HEK293 (cell line): ENCODE data around the gene TSSK3.

ENCODE experiments used
- FEZF1 ChIP-seq: fragments of 450-650 bp; formaldehyde crosslinking; IDR thresholded peaks from 2 replicates; pipeline ENCODE4 v1.5.1; 2016; ENCODE audit warnings: missing biosample characterization, missing genetic modification characterization
- GFI1B ChIP-seq: fragments of 450-650 bp; formaldehyde crosslinking; IDR thresholded peaks from 2 replicates; pipeline ENCODE4 v1.5.1; 2016; ENCODE audit warnings: missing biosample characterization, missing genetic modification characterization
- IKZF3 ChIP-seq: fragments of 450-650 bp; IDR thresholded peaks from 2 replicates; pipeline ENCODE4 v1.5.0; 2018; ENCODE audit warnings: missing biosample characterization, mild to moderate bottlenecking, missing genetic modification characterization, moderate library complexity
- KLF1 ChIP-seq: fragments of 450-650 bp; formaldehyde crosslinking; IDR thresholded peaks from 2 replicates; pipeline ENCODE4 v1.5.1; 2016; ENCODE audit warnings: missing biosample characterization, missing genetic modification characterization
- KLF7 ChIP-seq: fragments of 450-650 bp; formaldehyde crosslinking; IDR thresholded peaks from 2 replicates; pipeline ENCODE4 v1.5.1; 2016; ENCODE audit warnings: missing biosample characterization, missing genetic modification characterization, borderline replicate concordance
- SALL2 ChIP-seq: fragments of 450-650 bp; formaldehyde crosslinking; IDR thresholded peaks from 2 replicates; pipeline ENCODE4 v1.5.0; 2017; ENCODE audit warnings: missing biosample characterization, mild to moderate bottlenecking, missing genetic modification characterization, borderline replicate concordance
- SP3 ChIP-seq: fragments of 450-650 bp; formaldehyde crosslinking; IDR thresholded peaks from 2 replicates; pipeline ENCODE4 v1.5.1; 2016; ENCODE audit warnings: missing biosample characterization, missing genetic modification characterization
- ZBTB48 ChIP-seq: fragments of 450-650 bp; formaldehyde crosslinking; IDR thresholded peaks from 2 replicates; pipeline ENCODE4 v1.5.1; 2016; ENCODE audit warnings: missing biosample characterization, missing genetic modification characterization
- ZBTB8A ChIP-seq: fragments of 450-650 bp; formaldehyde crosslinking; IDR thresholded peaks from 2 replicates; pipeline ENCODE4 v1.5.1; 2016; ENCODE audit warnings: missing biosample characterization, missing genetic modification characterization
- ZEB2 ChIP-seq: fragments of 450-650 bp; formaldehyde crosslinking; IDR thresholded peaks from 2 replicates; pipeline ENCODE4 v1.5.1; 2016; ENCODE audit warnings: missing biosample characterization, missing genetic modification characterization
- ZNF10 ChIP-seq: fragments of 450-650 bp; formaldehyde crosslinking; IDR thresholded peaks from 2 replicates; pipeline ENCODE4 v1.5.1; 2017; ENCODE audit warnings: missing biosample characterization, missing genetic modification characterization
- ZNF19 ChIP-seq: fragments of 450-650 bp; formaldehyde crosslinking; IDR thresholded peaks from 2 replicates; pipeline ENCODE4; 2016; ENCODE audit warnings: missing biosample characterization, missing genetic modification characterization, low read depth
- ZNF221 ChIP-seq: fragments of 450-650 bp; formaldehyde crosslinking; IDR thresholded peaks from 2 replicates; pipeline ENCODE4 v1.5.1; 2017; ENCODE audit warnings: missing biosample characterization, missing genetic modification characterization, borderline replicate concordance
- ZNF37A ChIP-seq: fragments of 450-650 bp; IDR thresholded peaks from 2 replicates; pipeline ENCODE4 v1.5.1; 2018; ENCODE audit warnings: missing biosample characterization, missing genetic modification characterization
- ZNF501 ChIP-seq: fragments of 450-650 bp; formaldehyde crosslinking; IDR thresholded peaks from 2 replicates; pipeline ENCODE4 v1.5.1; 2016; ENCODE audit warnings: missing biosample characterization, missing genetic modification characterization
- ZNF558 ChIP-seq: fragments of 450-650 bp; formaldehyde crosslinking; IDR thresholded peaks from 2 replicates; pipeline ENCODE4 v1.5.1; 2016; ENCODE audit warnings: missing biosample characterization, missing genetic modification characterization
- ZNF560 ChIP-seq: fragments of 450-650 bp; formaldehyde crosslinking; IDR thresholded peaks from 2 replicates; pipeline ENCODE4 v1.5.1; 2017; ENCODE audit warnings: missing biosample characterization, missing genetic modification characterization, borderline replicate concordance
- ZNF626 ChIP-seq: fragments of 450-650 bp; sonication (Bioruptor Pico); formaldehyde crosslinking; IDR thresholded peaks from 2 replicates; pipeline ENCODE4 v1.5.1; 2018; ENCODE audit warnings: missing biosample characterization, missing genetic modification characterization, inconsistent platforms
- ZNF701 ChIP-seq: fragments of 450-650 bp; formaldehyde crosslinking; IDR thresholded peaks from 2 replicates; pipeline ENCODE4 v1.5.1; 2016; ENCODE audit warnings: missing biosample characterization, missing genetic modification characterization
- ZNF792 ChIP-seq: fragments of 450-650 bp; formaldehyde crosslinking; IDR thresholded peaks from 2 replicates; pipeline ENCODE4 v1.5.1; 2016; ENCODE audit warnings: missing biosample characterization, missing genetic modification characterization
- ZNF837 ChIP-seq: fragments of 450-650 bp; formaldehyde crosslinking; IDR thresholded peaks from 2 replicates; pipeline ENCODE4 v1.5.1; 2016; ENCODE audit warnings: missing biosample characterization, missing genetic modification characterization
- ZSCAN23 ChIP-seq: fragments of 450-650 bp; formaldehyde crosslinking; IDR thresholded peaks from 2 replicates; pipeline ENCODE4 v1.5.1; 2016; ENCODE audit warnings: missing biosample characterization, missing genetic modification characterization
- ZSCAN30 ChIP-seq: fragments of 450-650 bp; IDR thresholded peaks from 2 replicates; pipeline ENCODE4 v1.5.1; 2018; ENCODE audit warnings: missing biosample characterization, mild to moderate bottlenecking, missing genetic modification characterization, moderate library complexity
- TF ChIP-seq, protein P1 (sequence below): fragments of 450-650 bp; formaldehyde crosslinking; optimal IDR thresholded peaks from 2 replicates; pipeline ENCODE3; 2016; ENCODE audit warnings: missing biosample characterization, mild to moderate bottlenecking, missing genetic modification characterization
- TF ChIP-seq, protein P2 (sequence below): fragments of 450-650 bp; formaldehyde crosslinking; IDR thresholded peaks from 2 replicates; pipeline ENCODE4 v1.5.1; 2016; ENCODE audit warnings: missing biosample characterization, missing genetic modification characterization, low read depth
- TF ChIP-seq, protein P3 (sequence below): fragments of 450-650 bp; IDR thresholded peaks from 2 replicates; pipeline ENCODE4 v1.5.1; 2018; ENCODE audit warnings: missing biosample characterization, missing genetic modification characterization
- TF ChIP-seq, protein P4 (sequence below): fragments of 450-650 bp; formaldehyde crosslinking; IDR thresholded peaks from 2 replicates; pipeline ENCODE4 v1.5.1; 2016; ENCODE audit warnings: missing biosample characterization, missing genetic modification characterization
- TF ChIP-seq, protein P5 (sequence below): fragments of 450-650 bp; formaldehyde crosslinking; IDR thresholded peaks from 2 replicates; pipeline ENCODE4 v1.5.1; 2016; ENCODE audit warnings: missing biosample characterization, missing genetic modification characterization
- TF ChIP-seq, protein P6 (sequence below): fragments of 450-650 bp; formaldehyde crosslinking; IDR thresholded peaks from 2 replicates; pipeline ENCODE4 v1.5.1; 2017; ENCODE audit warnings: missing biosample characterization, missing genetic modification characterization

Gene TSSK3

DNA sequence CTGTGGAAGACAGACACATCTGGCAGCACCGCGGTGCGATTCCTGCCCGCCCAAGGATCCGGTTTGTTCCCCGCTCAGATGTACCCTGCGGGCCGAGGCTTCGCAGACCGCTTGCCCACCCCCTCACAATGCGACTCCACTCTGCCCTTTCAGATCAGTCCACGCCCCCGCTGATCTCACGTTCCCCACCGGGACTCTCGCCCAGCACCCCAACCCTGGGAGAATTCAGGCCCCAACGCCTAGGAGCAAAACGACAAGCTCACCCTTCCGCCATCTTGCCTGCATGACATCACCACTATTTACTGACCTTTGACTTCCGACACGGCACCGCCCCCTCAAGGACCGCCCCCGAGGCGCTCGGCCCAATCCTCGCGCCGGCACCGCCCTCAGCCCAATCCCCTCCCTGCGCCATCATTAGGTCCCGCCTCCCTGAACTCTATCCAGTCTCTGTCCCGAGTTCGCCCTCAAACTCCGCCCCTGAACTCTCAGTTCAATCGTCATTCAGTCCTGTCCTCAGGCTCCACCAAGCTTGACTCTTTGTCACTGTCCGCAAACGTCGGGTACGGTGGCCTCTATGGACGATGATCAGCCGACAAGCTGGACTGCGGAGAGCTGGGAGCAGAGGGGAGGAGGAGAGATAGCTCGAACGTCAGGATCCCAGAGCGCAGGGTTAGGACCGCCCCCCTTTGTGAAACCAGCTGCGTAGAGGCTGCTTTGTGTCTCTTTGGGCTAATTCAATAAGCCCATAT is 32.0 kb downstream of the TSSK3 start, which contains the start of gene BSDC1 (continued):
- TF ChIP-seq ZSCAN30 (tag by site-specific recombination) = 0 out of 2 replicates have a peak, but pooled peaks have one; percentile 53
- peak; percentile 86 for TF ChIP-seq KLF7 (tag by site-specific recombination)
- no peak for TF ChIP-seq ZNF558 (tag by site-specific recombination)
- 0 out of 2 replicates have a peak, but pooled peaks have one; percentile 52 for TF ChIP-seq ZNF792 (tag by site-specific recombination)
- TF ChIP-seq ZNF837 (tag by site-specific recombination) = no peak
- no peak for TF ChIP-seq ZNF19 (tag by site-specific recombination)
- TF ChIP-seq ZNF37A (tag by site-specific recombination) = no peak
- TF ChIP-seq, protein P1, sequence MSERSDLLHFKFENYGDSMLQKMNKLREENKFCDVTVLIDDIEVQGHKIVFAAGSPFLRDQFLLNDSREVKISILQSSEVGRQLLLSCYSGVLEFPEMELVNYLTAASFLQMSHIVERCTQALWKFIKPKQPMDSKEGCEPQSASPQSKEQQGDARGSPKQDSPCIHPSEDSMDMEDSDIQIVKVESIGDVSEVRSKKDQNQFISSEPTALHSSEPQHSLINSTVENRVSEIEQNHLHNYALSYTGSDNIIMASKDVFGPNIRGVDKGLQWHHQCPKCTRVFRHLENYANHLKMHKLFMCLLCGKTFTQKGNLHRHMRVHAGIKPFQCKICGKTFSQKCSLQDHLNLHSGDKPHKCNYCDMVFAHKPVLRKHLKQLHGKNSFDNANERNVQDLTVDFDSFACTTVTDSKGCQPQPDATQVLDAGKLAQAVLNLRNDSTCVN (tag by site-specific recombination) = no peak
- no peak for TF ChIP-seq GFI1B (tag by site-specific recombination)
- TF ChIP-seq ZNF560 (tag by site-specific recombination) = no peak
- no peak for TF ChIP-seq ZSCAN23 (tag by site-specific recombination)
- TF ChIP-seq ZNF501 = peak; percentile 97; the same call in 1 of the 2 replicates
- TF ChIP-seq IKZF3 (tag by site-specific recombination) = peak; percentile 15; the same call in 1 of the 2 replicates
- peak; percentile 53 for TF ChIP-seq ZBTB8A (tag by site-specific recombination)
- TF ChIP-seq, protein P2, sequence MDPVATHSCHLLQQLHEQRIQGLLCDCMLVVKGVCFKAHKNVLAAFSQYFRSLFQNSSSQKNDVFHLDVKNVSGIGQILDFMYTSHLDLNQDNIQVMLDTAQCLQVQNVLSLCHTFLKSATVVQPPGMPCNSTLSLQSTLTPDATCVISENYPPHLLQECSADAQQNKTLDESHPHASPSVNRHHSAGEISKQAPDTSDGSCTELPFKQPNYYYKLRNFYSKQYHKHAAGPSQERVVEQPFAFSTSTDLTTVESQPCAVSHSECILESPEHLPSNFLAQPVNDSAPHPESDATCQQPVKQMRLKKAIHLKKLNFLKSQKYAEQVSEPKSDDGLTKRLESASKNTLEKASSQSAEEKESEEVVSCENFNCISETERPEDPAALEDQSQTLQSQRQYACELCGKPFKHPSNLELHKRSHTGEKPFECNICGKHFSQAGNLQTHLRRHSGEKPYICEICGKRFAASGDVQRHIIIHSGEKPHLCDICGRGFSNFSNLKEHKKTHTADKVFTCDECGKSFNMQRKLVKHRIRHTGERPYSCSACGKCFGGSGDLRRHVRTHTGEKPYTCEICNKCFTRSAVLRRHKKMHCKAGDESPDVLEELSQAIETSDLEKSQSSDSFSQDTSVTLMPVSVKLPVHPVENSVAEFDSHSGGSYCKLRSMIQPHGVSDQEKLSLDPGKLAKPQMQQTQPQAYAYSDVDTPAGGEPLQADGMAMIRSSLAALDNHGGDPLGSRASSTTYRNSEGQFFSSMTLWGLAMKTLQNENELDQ (tag by site-specific recombination) = no peak
- no peak for TF ChIP-seq FEZF1 (tag by site-specific recombination)
- TF ChIP-seq SP3 = peak; percentile 100
- peak; percentile 93 for TF ChIP-seq KLF1 (tag by site-specific recombination)
- peak; percentile 80; the same call in 1 of the 2 replicates for TF ChIP-seq ZEB2 (tag by site-specific recombination)
- TF ChIP-seq ZNF626 (tag by site-specific recombination) = no peak
- no peak for TF ChIP-seq ZNF221
- TF ChIP-seq, protein P3, sequence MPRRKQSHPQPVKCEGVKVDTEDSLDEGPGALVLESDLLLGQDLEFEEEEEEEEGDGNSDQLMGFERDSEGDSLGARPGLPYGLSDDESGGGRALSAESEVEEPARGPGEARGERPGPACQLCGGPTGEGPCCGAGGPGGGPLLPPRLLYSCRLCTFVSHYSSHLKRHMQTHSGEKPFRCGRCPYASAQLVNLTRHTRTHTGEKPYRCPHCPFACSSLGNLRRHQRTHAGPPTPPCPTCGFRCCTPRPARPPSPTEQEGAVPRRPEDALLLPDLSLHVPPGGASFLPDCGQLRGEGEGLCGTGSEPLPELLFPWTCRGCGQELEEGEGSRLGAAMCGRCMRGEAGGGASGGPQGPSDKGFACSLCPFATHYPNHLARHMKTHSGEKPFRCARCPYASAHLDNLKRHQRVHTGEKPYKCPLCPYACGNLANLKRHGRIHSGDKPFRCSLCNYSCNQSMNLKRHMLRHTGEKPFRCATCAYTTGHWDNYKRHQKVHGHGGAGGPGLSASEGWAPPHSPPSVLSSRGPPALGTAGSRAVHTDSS = no peak
- TF ChIP-seq ZNF10 = no peak
- TF ChIP-seq, protein P4, sequence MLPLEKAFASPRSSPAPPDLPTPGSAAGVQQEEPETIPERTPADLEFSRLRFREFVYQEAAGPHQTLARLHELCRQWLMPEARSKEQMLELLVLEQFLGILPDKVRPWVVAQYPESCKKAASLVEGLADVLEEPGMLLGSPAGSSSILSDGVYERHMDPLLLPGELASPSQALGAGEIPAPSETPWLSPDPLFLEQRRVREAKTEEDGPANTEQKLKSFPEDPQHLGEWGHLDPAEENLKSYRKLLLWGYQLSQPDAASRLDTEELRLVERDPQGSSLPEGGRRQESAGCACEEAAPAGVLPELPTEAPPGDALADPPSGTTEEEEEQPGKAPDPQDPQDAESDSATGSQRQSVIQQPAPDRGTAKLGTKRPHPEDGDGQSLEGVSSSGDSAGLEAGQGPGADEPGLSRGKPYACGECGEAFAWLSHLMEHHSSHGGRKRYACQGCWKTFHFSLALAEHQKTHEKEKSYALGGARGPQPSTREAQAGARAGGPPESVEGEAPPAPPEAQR (tag by site-specific recombination) = no peak
- TF ChIP-seq ZNF701 (tag by site-specific recombination) = no peak
- TF ChIP-seq ZBTB48 (tag by site-specific recombination) = no peak
- TF ChIP-seq, protein P5, sequence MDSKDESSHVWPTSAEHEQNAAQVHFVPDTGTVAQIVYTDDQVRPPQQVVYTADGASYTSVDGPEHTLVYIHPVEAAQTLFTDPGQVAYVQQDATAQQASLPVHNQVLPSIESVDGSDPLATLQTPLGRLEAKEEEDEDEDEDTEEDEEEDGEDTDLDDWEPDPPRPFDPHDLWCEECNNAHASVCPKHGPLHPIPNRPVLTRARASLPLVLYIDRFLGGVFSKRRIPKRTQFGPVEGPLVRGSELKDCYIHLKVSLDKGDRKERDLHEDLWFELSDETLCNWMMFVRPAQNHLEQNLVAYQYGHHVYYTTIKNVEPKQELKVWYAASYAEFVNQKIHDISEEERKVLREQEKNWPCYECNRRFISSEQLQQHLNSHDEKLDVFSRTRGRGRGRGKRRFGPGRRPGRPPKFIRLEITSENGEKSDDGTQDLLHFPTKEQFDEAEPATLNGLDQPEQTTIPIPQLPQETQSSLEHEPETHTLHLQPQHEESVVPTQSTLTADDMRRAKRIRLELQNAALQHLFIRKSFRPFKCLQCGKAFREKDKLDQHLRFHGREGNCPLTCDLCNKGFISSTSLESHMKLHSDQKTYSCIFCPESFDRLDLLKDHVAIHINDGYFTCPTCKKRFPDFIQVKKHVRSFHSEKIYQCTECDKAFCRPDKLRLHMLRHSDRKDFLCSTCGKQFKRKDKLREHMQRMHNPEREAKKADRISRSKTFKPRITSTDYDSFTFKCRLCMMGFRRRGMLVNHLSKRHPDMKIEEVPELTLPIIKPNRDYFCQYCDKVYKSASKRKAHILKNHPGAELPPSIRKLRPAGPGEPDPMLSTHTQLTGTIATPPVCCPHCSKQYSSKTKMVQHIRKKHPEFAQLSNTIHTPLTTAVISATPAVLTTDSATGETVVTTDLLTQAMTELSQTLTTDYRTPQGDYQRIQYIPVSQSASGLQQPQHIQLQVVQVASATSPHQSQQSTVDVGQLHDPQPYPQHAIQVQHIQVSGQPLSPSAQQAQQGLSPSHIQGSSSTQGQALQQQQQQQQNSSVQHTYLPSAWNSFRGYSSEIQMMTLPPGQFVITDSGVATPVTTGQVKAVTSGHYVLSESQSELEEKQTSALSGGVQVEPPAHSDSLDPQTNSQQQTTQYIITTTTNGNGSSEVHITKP (tag by site-specific recombination) = no peak
- no peak for TF ChIP-seq SALL2
- TF ChIP-seq, protein P6, sequence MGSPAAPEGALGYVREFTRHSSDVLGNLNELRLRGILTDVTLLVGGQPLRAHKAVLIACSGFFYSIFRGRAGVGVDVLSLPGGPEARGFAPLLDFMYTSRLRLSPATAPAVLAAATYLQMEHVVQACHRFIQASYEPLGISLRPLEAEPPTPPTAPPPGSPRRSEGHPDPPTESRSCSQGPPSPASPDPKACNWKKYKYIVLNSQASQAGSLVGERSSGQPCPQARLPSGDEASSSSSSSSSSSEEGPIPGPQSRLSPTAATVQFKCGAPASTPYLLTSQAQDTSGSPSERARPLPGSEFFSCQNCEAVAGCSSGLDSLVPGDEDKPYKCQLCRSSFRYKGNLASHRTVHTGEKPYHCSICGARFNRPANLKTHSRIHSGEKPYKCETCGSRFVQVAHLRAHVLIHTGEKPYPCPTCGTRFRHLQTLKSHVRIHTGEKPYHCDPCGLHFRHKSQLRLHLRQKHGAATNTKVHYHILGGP (tag by site-specific recombination) = no peak
